ENCODE data around the gene ATG2B.
"Not testable (repeated sequence)": the region's sequence is repeated elsewhere in the genome, so short reads cannot be mapped to it uniquely, and the experiment has no call there.

Gene ATG2B

DNA sequence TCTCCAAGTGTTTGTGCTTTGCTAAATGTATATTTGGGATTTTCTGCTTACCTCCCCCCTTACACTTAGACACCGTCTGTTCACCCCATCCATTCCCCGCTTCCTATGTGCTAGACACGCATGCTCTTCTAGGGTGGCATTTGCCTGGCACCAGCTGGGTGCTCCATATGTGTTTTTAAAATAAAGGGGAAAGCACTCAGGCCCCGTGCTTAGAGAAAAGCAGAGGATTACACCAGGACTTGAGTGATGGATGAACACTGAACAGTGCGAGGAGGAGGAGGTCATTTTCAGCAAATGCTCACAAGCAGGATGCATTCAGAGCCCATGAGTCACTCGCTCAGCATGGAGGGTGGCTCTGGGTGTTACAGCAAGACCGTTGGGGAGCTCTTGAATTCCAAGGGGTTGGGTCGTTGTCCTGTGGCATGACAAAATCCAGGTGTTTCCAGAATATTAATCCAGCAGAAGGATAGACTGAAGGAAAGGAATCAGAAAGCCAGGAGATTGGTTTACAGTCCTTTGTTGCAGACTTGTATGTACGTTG, 110.1 kb downstream of the ATG2B start:
- DNase-seq (ENCODE audit: low spot score): no peak

DNA sequence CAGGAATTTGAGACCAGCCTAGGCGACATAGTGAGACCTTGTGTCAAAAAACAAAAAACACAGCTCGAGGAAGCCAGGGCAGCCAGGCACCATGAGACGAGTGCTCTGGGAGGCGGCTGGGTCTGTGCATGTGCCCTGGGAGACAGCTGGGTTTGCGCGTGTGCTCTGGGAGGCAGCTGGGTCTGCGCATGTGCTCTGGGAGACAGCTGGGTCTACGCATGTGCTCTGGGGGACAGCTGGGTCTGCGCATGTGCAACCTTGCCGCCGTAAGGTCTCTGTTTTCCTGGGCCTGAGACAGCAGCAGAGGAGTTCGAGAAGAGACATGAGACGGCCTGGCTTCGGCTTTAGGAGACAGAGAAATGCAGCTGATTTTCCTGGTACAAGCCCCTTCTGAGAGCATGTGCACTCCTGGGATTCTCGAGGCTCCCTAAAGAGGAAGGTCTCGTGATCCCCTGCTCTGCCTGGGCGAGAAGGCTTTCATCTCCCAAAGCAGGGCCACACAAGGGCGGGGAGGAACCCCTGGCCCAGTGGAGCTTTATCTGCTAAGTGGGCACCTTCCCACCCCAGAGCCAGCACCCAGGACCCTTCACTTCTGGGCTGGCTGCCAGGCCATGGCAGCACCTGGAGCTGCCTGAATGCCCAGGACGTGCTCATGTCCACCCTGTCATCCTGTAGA, 110.7 kb downstream of the ATG2B start:
- no peak for DNase-seq (ENCODE audit: low spot score)

DNA sequence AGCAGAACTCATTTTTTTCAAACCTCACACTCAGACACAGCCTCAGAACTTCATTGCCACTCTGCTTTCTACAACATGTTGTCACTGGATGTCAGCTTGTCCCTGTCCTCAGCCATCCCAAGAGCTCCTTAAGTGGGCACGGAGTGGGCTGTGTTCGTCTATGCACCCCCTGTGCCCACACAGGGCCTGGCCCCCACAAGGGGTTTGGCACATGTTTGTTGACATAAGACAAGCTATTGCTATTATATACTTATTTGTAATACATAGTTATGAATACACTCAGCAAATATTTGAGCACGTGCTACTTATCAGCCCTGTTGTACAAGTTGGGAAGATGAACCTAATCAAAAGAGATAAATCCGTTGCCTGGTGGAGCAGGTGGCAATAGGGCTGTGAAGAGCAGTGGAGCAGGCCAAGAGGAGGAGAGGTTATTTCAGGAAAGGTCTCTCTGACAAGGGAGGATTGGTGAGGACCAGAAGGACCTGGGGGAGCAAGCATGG, 111.4 kb downstream of the ATG2B start:
- no peak for DNase-seq (ENCODE audit: low spot score)

DNA sequence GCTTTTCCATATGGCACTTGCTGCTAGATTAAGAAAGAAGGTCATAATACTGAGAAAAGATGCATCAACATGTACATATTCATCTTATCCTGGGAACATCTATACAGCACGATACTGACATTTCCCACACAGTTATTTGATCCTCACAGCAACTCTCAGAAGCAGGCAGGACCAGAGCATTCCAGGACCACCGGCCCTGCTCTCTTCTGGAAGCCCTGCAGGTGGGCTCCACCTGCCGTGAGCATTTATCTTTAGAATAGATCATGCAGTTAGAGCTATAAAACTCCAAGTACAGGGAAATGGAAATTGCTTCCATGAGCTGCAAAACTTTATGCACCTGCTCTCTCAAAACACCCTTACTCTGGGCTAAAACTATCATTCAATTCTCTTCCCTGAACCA, 112.7 kb downstream of the ATG2B start:
- DNase-seq (ENCODE audit: low spot score): no peak

DNA sequence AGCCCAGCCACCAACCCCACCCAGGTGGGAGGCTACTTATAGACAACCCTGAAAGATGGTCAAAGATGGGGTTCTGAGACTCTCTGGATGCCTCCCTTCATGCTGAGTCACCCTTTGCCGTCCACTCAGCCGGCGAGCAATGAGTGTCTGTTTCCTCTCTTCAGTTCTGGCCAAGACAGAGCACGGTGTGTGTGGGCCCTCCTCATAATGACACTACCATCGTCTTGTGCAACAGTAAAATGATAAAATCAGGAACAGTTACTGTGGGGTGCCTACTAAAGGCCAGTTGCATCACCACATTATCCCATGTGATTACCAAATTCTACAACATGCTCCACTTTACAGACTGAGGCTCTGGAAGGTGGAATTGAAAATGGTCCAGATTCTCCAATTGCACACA, 114.1 kb downstream of the ATG2B start:
- DNase-seq (ENCODE audit: low spot score): no peak

DNA sequence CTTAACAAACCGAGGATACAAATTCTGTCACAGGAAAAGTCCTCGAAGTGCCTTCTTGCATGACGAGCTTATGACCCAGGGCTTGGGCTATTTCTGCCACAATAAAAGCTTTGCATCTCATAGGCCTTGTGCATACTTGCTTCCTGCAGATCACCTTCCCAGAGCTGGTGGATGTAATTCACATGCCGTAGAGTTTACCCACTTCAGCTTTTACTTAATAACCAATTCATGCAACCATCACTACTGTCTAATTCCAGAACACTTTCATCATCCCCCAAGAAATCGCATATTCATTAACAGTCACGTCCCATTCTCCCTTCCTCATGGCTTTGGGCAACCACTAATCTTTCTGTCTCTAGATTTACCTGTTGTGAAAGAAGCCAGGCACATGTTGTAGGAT, 116.1 kb downstream of the ATG2B start:
- DNase-seq (ENCODE audit: low spot score): no peak

DNA sequence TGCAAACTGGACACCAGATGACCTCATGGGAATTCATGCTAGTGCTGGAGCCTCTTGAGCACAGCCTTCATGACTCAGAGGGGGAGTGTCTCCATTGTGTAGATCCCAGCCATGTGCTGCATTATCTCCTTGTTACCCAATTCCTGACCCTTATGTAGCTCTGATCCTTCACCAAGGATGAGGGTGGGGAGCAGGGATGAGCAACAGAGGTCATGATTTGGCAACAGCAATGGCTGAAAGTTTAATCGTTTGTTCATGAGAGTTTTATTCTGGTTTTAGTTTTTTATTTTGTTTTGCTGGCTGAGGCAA, 116.6 kb downstream of the ATG2B start:
- no peak for DNase-seq (ENCODE audit: low spot score)

DNA sequence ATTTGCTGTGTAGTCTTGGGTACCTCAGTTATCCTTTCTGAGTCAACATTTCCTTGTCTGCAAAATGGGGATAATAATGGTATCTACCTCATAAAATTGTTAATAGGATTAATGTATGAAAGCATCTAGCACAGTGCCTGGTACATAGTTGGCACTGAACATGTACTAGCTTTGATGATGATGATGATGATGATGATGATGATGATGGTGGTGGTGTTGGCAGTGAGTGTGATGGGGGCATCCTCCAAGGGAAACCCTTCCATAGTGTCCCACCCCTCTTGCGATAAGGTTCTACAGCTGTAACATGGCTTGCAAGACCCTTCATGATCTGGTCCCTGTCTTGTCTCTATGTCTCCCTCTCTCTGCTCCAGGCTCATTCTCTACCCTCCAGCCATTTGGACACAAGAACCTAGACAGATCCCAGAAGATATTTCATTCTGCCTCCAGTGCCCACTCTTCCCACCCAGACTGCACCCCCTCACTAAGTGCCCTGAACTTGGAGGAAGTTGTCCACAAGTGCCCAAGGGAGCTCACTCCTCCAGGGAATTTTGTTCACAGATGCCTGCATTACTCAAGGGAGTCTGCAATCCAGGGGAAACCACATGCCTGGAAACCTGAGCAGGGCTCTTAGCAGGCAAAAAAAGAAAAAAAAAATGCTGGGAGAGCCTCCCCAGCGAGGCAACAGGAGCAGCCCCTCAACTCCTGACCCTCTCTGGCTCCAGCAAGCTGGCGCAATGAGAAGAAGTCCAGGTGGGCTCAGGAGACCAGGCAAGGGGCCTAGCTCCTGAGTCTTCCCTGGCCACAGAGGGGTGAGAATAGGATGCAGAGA, 117.2 kb downstream of the ATG2B start:
- DNase-seq (ENCODE audit: low spot score): no peak

DNA sequence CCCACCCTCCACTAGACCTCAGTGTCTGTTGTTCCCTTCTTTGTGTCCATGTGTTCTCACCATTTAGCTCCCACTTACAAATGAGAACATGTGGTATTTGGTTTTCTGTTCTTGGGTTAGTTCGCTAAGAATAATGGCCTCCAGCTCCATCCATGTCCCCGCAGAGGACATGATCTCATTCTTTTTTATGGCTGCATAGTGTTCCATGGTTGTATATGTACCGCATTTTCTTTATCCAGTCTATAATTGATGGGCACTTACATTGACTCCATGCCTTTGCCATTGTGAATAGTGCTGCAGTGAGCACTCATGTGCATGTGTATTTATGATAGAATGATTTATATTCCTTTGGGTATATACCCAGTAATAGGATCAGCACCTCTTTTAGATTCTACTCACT, 118.1 kb downstream of the ATG2B start:
- DNase-seq (ENCODE audit: low spot score): not testable (repeated sequence)

DNA sequence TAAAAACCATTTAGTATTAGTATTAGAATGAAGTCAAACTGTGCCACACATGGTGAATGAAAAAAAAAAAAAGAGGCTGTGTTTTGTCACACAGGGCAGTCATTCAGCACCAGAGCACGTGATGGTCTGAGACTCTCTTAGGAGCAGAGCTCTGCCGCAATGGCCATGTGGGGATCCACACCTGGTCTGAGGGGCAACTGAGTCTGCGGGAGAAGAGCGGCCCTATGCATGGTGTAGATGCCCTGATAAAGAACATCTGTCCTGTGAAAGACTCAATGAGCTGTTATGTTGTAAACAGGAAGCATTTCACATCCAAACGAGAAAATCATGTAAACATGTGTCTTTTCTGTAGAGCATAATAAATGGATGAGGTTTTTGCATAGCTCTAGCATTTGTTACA, 119.4 kb downstream of the ATG2B start:
- no peak for DNase-seq (ENCODE audit: low spot score)

DNA sequence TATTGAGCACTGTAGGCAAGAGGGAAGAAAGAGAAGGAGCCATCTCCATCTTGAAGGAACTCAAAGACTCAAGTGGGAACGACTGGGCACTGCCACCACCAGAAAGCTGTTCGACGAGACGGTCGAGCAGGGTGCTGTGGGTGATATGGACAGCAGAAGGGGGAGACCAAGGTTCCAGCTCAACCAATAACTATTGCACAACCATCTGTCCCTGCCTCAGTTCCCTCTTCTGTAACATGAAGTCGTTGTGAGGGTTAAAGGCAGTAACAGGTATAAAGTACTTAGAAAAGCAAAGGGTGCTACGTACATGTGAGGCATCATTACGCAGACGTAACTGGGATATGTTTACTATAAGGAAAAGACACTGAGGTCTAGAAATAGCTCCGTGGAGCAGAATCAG, 121.0 kb downstream of the ATG2B start:
- no peak for DNase-seq (ENCODE audit: low spot score)

DNA sequence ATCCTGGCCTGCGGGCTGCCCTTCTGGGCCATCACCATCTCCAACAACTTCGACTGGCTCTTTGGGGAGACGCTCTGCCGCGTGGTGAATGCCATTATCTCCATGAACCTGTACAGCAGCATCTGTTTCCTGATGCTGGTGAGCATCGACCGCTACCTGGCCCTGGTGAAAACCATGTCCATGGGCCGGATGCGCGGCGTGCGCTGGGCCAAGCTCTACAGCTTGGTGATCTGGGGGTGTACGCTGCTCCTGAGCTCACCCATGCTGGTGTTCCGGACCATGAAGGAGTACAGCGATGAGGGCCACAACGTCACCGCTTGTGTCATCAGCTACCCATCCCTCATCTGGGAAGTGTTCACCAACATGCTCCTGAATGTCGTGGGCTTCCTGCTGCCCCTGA, 122.5 kb downstream of the ATG2B start:
- no peak for DNase-seq (ENCODE audit: low spot score)

DNA sequence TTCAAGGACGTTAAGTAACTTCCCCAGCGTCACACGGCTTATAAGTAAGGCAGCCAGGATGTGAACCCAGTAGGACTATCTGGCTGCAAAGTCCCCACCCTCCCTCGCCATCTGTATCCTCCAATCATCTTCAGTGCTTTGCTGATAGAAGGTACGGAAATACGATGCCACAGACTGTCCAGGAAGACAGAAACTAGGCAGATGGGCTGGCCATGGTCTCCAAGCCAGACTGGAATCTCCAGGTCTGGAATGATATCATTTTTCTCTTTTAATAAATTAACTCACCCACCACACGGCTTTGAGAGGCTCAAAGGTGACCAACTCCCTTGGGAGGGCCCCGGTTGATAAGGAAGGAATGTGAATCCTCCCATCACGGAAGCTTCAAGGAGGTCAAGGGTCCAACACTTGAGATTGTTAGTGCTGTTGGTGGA, 123.4 kb downstream of the ATG2B start:
- DNase-seq (ENCODE audit: low spot score): no peak

DNA sequence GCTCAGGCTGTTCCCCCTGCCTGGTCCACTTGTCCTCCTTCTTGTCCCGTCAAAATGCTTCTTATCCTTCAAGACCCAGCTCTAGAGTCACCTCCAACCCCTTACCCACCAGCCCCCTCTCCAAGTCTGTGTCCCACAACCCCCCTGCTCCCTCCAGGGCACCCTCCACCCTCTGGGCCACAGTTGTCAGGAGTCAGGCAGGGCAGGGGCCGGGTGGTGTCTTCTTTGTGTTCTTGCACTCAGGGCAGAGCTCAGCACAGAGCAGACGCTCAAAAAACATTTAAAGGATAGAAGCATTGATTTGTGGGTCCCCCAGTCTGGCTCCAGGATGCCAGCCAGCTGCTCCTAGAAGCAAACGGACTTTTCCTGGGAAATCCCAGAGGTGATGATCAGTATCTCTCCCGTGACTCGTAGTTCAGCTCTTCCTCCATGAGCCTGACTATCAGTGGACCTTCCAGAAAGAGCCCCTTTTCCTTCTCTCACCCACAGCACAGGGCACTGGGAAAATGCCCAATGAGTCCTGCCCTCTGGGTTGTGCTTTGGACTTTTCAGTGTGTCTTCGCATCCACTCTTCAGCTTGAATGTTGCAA, 124.4 kb downstream of the ATG2B start:
- no peak for DNase-seq (ENCODE audit: low spot score)

DNA sequence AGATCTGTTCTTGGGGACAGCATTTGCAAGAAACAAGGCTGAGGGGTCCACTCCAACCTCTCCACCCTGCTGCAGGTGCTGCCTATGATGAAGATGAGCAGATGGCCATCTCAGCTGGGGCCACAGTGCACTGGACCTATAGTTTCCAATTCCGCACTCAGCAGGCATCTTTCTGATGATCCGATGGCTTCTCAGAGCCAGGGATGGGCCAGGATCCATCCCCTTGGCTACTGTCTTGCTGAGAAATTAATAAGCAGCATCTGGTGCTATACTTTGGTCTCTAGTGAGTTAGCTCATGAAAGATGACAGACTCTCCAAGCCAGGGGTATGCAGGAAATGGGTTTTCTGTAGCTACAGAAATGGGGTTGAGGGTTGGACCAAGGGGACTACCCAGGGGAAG, 125.5 kb downstream of the ATG2B start:
- DNase-seq (ENCODE audit: low spot score): peak; percentile 64

DNA sequence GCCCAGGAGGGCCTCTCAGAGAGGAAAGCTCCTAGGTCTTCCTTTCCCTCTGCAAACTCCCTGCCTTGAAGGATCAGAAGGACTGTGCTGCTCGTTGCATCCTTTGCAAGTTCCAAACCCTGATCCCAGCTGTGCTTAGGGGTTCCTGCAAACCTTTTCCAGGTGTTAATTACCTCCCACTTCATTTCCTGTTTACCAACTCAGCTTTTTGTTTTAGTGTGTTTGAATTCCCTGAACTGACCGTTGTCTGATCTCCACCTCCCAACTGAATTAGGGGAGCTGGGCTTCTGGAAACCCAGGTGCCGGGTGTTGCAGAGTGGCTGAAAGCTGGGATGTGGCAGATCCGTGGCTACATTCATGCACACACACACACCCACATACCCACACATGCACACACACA, 127.7 kb downstream of the ATG2B start:
- DNase-seq (ENCODE audit: low spot score): no peak

DNA sequence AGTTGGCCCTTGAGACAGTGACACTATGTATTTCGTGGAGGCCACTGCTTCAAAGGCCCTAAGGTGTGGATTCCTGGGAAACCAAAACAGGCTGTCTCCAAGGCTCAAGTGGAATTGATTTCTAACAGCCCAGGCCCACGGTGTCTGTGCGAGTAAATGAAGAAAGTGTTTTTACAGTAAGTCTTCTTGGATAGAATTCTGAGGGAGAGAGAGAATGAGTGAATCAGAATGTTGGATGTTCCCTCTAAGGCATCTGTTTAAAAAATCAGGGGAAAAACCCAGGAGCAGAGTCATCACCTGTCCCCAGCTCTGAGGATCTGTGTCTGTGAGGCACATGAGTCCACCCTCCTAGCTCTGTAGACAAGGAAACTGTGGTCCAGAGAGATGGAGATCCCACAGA, 129.5 kb downstream of the ATG2B start:
- DNase-seq (ENCODE audit: low spot score): no peak

DNA sequence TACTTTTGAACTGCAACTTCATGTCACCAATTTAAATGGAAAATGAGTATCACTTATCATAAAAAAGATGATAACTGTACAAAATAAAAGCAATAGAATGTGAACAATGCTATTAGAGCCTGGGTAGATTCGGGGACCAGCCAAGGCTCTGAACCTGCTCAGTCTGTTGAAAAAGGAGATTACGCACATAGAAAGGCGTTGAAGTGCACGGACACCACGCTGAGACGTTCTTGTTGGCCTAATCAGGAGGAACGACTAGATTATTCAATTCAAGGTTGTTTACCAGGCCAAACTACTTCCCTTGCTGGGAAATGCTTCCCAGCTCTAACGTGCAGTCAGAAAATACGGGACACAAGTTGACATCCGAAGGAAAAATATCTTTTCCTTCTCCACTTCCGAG, 130.6 kb downstream of the ATG2B start:
- no peak for DNase-seq (ENCODE audit: low spot score)

DNA sequence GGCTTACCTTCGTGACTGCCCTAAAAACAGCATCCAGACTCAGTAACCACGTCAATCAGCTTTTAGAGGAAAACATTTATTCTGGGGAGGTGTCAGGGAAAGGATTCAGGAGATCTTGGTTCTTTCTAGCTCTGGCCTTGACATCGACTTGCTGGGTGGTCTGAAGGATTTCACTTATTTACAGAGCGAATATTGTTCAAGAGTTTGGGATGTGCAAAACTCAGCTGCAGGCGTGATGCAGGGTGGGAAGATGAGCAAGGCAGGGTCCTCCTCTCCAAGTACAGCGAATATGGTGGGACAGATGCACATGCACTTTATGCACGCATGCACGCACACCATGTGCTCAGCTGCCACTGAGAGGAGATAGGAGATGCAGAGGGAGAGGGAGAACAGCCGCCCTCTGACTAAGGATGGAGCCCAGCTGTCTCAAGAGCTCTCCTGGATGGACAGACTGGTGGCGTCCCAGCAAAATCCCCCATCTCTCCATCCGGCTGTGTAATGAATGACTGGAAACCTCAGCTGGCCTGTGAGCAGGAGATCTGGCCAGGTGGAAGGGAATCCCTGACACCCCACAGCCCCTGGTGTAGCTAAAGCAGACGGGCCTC, 131.5 kb downstream of the ATG2B start:
- DNase-seq (ENCODE audit: low spot score): no peak

DNA sequence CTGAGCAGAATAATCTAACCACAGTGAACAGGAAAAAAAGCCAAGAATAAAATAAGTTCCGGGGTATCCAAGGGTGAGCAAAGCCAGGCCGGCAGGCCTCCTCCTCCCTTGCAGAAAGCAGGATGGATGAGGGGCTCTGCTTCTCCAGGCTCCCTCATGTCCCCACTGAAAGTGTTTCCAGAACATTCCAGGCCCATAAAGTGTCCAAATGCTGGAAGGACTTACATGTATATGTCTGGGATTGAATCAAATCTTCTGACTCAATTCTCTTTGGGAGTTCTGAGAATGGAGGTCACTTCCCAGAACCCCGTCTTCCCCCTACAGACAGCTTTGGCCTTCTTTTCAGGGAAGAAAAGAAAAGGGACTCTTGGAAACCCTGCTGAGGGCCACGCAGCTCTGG, 132.1 kb downstream of the ATG2B start:
- no peak for DNase-seq (ENCODE audit: low spot score)

DNA sequence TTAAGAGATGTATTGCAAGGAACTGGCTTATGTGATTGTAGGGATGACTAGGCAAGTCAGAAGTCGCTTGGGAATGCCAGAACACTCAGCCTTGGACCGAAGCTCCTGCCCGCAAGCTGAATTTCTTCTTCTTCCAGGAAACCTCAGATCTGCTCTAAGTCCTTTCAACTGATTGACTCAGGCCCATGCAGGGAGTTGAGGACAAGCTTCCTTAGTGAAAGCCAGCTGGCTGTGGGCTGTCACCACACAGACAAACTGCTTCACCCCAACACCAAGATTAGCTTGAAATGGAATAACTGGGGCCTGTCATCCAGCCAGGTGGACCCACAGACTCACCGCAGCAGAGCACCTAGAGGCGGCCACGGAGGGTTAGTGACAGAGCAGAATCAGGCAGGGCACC, 133.8 kb downstream of the ATG2B start:
- DNase-seq (ENCODE audit: low spot score): no peak

Data from cerebellar cortex (tissue), 1 donor.